HCT116 (cell line): Measurements from ENCODE around the gene C1QTNF12.

Experiments used
- CTCF ChIP-seq, 3 experiments: fragments of 200-600 bp in 1 of 3; sonication (generic) in 1 of 3; IDR thresholded peaks in 2 of 3; conservative IDR thresholded peaks in 1 of 3; 2 replicates each; pipeline ENCODE4 v1.5.1; 2012 to 2017; ENCODE audit warnings: low read depth in 2 of 3, low read length in 2 of 3, antibody characterized with exemption in 1 of 3, borderline replicate concordance in 1 of 3, control low read depth in 1 of 3, mild to moderate bottlenecking in 1 of 3, mixed read lengths in 1 of 3, mixed run types in 1 of 3, moderate library complexity in 1 of 3; ENCODE audit not compliant: insufficient read depth in 1 of 3
- EZH2 ChIP-seq: fragments of 200-600 bp; sonication (generic); IDR thresholded peaks from 2 replicates; pipeline ENCODE4 v1.6.1; 2017; ENCODE audit warnings: antibody characterized with exemption, mixed run types
- EZH2phosphoT487 ChIP-seq: fragments of 200-600 bp; IDR thresholded peaks from 2 replicates; pipeline ENCODE4 v1.6.1; 2018; ENCODE audit warnings: antibody characterized with exemption, borderline replicate concordance
- POLR2AphosphoS5 ChIP-seq: IDR thresholded peaks from 2 replicates; pipeline ENCODE4 v1.6.1; 2011; ENCODE audit warnings: mild to moderate bottlenecking, low read depth, low read length, moderate library complexity
- YY1 ChIP-seq: IDR thresholded peaks from 2 replicates; pipeline ENCODE4 v1.6.1; 2011; ENCODE audit warnings: low read length, low read depth, moderate library complexity, mild to moderate bottlenecking; ENCODE audit not compliant: insufficient replicate concordance; ENCODE audit errors: extremely low read depth

GRCh38 chr1:1197551-1198422 is 48.7 kb downstream of the C1QTNF12 start:
- no peak for TF ChIP-seq EZH2phosphoT487
- no peak for TF ChIP-seq YY1
- no peak for TF ChIP-seq CTCF (IDR thresholded peaks at IDR 0.05 in 2 of 3, conservative IDR thresholded peaks at IDR 0.05 in 1 of 3; ENCODE audit: borderline replicate concordance in 1 of 3, insufficient read depth in 1 of 3, low read depth in 2 of 3, low read length in 2 of 3)
- no peak for TF ChIP-seq POLR2AphosphoS5
- TF ChIP-seq EZH2: no peak
